Hepatocyte (in vitro differentiated cells): ENCODE measurements around the gene G2E3.

Source experiments
- EZH2 ChIP-seq: fragments of 200-600 bp; sonication (generic); IDR thresholded peaks from 2 replicates; pipeline ENCODE4 v1.6.1; 2016; ENCODE audit warnings: antibody characterized with exemption, mild to moderate bottlenecking, borderline replicate concordance
- EZH2phosphoT487 ChIP-seq: fragments of 200-600 bp; sonication (generic); IDR thresholded peaks from one replicate; pipeline ENCODE4 v1.6.1; 2018; ENCODE audit warnings: antibody characterized with exemption, mild to moderate bottlenecking, low read depth, moderate library complexity; ENCODE audit not compliant: unreplicated experiment, severe bottlenecking
- TF ChIP-seq, protein P1 (sequence below): fragments of 200-600 bp; sonication (generic); IDR thresholded peaks from 2 replicates; pipeline ENCODE4 v1.5.1; 2016; ENCODE audit warnings: antibody characterized with exemption, mild to moderate bottlenecking; ENCODE audit not compliant: poor library complexity

DNA sequence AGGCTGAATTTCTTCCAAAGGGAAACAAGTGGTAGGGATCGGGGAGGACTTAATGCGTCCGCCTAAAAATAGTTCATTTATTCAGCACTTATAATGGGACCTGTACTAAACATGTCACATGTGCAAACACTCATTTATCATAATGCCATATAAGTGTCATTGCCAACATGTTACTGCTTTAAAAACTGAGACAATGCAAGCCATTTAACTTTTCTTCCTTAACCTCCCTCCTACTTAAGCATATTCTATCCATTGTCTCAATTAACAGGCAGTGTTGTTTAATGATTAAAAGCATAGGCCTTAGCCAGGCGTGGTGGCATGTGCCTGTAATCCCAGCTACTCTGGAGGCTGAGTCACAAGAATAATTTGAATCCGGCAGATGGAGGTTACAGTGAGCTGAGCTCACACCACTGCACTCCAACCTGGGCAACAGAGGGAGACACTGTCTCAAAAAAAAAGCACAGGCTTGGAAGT is 49.6 kb downstream of the G2E3 start:
- TF ChIP-seq, protein P1, sequence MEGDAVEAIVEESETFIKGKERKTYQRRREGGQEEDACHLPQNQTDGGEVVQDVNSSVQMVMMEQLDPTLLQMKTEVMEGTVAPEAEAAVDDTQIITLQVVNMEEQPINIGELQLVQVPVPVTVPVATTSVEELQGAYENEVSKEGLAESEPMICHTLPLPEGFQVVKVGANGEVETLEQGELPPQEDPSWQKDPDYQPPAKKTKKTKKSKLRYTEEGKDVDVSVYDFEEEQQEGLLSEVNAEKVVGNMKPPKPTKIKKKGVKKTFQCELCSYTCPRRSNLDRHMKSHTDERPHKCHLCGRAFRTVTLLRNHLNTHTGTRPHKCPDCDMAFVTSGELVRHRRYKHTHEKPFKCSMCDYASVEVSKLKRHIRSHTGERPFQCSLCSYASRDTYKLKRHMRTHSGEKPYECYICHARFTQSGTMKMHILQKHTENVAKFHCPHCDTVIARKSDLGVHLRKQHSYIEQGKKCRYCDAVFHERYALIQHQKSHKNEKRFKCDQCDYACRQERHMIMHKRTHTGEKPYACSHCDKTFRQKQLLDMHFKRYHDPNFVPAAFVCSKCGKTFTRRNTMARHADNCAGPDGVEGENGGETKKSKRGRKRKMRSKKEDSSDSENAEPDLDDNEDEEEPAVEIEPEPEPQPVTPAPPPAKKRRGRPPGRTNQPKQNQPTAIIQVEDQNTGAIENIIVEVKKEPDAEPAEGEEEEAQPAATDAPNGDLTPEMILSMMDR: peak; percentile 7
- TF ChIP-seq EZH2 (no peak), EZH2phosphoT487 (no peak)
